Nephron (organoid): ENCODE data around the gene TCF12.
"Not testable (repeated sequence)": the region's sequence is repeated elsewhere in the genome, so short reads cannot be mapped to it uniquely, and the experiment has no call there.

Experiments used
- H3K27ac Mint-ChIP-seq, 3 experiments: 2 replicates each; pipeline ENCODE4 v1.8.0; 2020; ENCODE audit warnings: mixed read lengths in 3 of 3, mild to moderate bottlenecking in 2 of 3, moderate library complexity in 1 of 3
- H3K27me3 Mint-ChIP-seq: 2 replicates; pipeline ENCODE4 v1.8.0; 2021; ENCODE audit warnings: low read depth, mild to moderate bottlenecking, moderate library complexity, mixed read lengths
- H3K36me3 Mint-ChIP-seq: 2 replicates; pipeline ENCODE4 v1.8.0; 2020; ENCODE audit warnings: low read depth, mixed read lengths
- H3K4me1 Mint-ChIP-seq: 2 replicates; pipeline ENCODE4 v1.8.0; 2020; ENCODE audit warnings: mixed read lengths
- H3K4me3 Mint-ChIP-seq, 3 experiments: 2 replicates each; pipeline ENCODE4 v1.8.0; 2020; ENCODE audit warnings: mild to moderate bottlenecking in 3 of 3, mixed read lengths in 3 of 3, moderate library complexity in 2 of 3
- H3K9me3 Mint-ChIP-seq: 2 replicates; pipeline ENCODE4 v1.8.0; 2020; ENCODE audit warnings: mixed read lengths
- CTCF ChIP-seq, 3 experiments: fragments of 200-600 bp; sonication (generic); IDR thresholded peaks; one replicate each; pipeline ENCODE4 v1.5.0; 2021; ENCODE audit warnings: antibody characterized with exemption in 3 of 3; ENCODE audit not compliant: unreplicated experiment in 3 of 3

The TCF12 gene

GRCh38 chr15:57010724-57011123 lies 92.3 kb downstream of the TCF12 start:
- no peak for TF ChIP-seq CTCF (IDR thresholded peaks at IDR 0.05; ENCODE audit: unreplicated experiment in 3 of 3)
- Mint-ChIP-seq H3K4me1 (no peaks in the 10 kb centered on the region), H3K27me3 (no peaks in the 10 kb centered on the region), H3K4me3 (no peak overlapping the region), H3K36me3 (peaks cover 9% of the 10 kb centered on the region), H3K27ac (no peak overlapping the region), H3K9me3 (no peaks in the 10 kb centered on the region)

- no peak overlapping the region for H3K4me3 Mint-ChIP-seq
- H3K9me3 Mint-ChIP-seq, result no peaks in the 10 kb centered on the region
- H3K36me3 Mint-ChIP-seq, result peaks cover 9% of the 10 kb centered on the region
- peaks cover 4% of the 10 kb centered on the region for H3K4me1 Mint-ChIP-seq
- no peaks in the 10 kb centered on the region for H3K27me3 Mint-ChIP-seq
- H3K27ac Mint-ChIP-seq, result peak overlapping the region in 1 of 3 experiments; percentile 34
- TF ChIP-seq CTCF (IDR thresholded peaks at IDR 0.05; ENCODE audit: unreplicated experiment in 3 of 3), result no peak
These were observed 94.1 kb downstream of the TCF12 start for GRCh38 chr15:57012556-57012955.

GRCh38 chr15:57014896-57015295 lies 96.5 kb downstream of the TCF12 start:
- not testable (repeated sequence) for H3K9me3 Mint-ChIP-seq, H3K27ac Mint-ChIP-seq, H3K36me3 Mint-ChIP-seq, H3K4me3 Mint-ChIP-seq, H3K27me3 Mint-ChIP-seq
- peaks cover 20% of the 10 kb centered on the region for H3K4me1 Mint-ChIP-seq

- Mint-ChIP-seq H3K4me1 (peaks cover 22% of the 10 kb centered on the region), H3K4me3 (no peak overlapping the region), H3K27ac (no peak overlapping the region), H3K27me3 (no peaks in the 10 kb centered on the region), H3K36me3 (peaks cover 10% of the 10 kb centered on the region), H3K9me3 (no peaks in the 10 kb centered on the region)
- TF ChIP-seq CTCF (IDR thresholded peaks at IDR 0.05; ENCODE audit: unreplicated experiment in 3 of 3), result no peak
These were observed 96.9 kb downstream of the TCF12 start for GRCh38 chr15:57015360-57015759.

- no peaks in the 10 kb centered on the region for H3K27me3 Mint-ChIP-seq
- peaks cover 15% of the 10 kb centered on the region for H3K36me3 Mint-ChIP-seq
- TF ChIP-seq CTCF (IDR thresholded peaks at IDR 0.05; ENCODE audit: unreplicated experiment in 3 of 3), result no peak
- H3K4me3 Mint-ChIP-seq, result no peak overlapping the region
- no peak overlapping the region for H3K27ac Mint-ChIP-seq
- peaks cover 3% of the 10 kb centered on the region for H3K9me3 Mint-ChIP-seq
- peaks cover 22% of the 10 kb centered on the region for H3K4me1 Mint-ChIP-seq
These were observed 97.5 kb downstream of the TCF12 start for GRCh38 chr15:57015897-57016296.

- peak in 1 of 3 experiments; percentile 8 for TF ChIP-seq CTCF (IDR thresholded peaks at IDR 0.05; ENCODE audit: unreplicated experiment in 3 of 3)
- peaks cover 22% of the 10 kb centered on the region for H3K4me1 Mint-ChIP-seq
These were observed 98.6 kb downstream of the TCF12 start for GRCh38 chr15:57017024-57017423.

More at GRCh38 chr15:57017024-57017423, 98.6 kb downstream of the TCF12 start:
- Mint-ChIP-seq H3K27ac (no peak overlapping the region), H3K27me3 (no peaks in the 10 kb centered on the region), H3K36me3 (peaks cover 21% of the 10 kb centered on the region), H3K4me3 (no peak overlapping the region), H3K9me3 (peaks cover 5% of the 10 kb centered on the region)
